Renal cortical epithelial cell (primary cell): ENCODE measurements around the gene CHKA. TPM values are rescaled to one million over a fixed set of nuclear protein-coding genes. Genes with fewer than 3 reads are reported as not detected.
"Not testable (repeated sequence)": the region's sequence is repeated elsewhere in the genome, so short reads cannot be mapped to it uniquely, and the experiment has no call there.

Source experiments
- DNase-seq: peaks from one replicate; pipeline ENCODE4 v3.0.0-alpha.2; 2011; ENCODE audit warnings: low read depth
- total RNA-seq: library from RNA; depleted of rRNA; stranded (reverse); fragments of >200 nt; gene quantifications from 2 replicates; pipeline ENCODE4 v1.2.3, GENCODE V29; 2014

The CHKA gene
- total RNA-seq, 1 donor from 2014 or later: 23.6 TPM

DNA sequence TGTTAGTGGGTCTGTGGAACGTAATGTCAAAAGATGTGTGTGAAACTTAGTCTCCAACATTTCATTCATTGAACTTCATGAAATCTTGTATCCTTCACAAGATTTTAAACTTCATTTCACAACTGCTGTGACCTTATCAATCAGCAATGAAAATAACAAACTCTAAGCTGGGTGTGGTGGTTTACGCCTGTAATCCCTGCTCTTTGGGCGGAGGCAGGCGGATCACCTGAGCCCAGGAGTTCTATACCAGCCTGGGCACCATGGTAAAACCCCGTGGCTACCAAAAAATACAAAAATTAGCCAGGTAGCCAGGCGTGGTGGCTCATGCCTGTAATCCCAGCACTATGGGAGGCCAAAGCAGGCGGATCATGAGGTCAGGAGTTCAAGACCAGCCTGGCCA is 5.1 kb downstream of the CHKA start:
- DNase-seq: no peak

DNA sequence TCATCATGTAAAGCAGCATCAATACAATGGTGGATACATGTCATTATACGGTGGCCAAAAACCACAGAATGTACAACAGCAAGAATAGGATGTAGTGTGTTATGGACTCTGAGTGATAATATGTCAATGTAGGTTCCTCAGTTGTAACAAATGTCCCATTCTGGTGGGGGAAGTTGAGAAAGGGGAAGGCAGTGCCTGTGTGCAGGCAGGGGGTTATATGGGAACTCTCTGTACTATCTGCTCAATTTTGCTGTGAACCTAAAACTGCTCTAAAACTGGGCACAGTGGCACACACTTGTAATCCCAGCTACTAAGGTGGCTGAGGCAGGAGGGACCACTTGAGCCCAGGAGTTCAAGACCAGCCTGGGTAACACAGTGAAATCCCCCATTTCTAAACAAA is 5.9 kb downstream of the CHKA start:
- DNase-seq: no peak

DNA sequence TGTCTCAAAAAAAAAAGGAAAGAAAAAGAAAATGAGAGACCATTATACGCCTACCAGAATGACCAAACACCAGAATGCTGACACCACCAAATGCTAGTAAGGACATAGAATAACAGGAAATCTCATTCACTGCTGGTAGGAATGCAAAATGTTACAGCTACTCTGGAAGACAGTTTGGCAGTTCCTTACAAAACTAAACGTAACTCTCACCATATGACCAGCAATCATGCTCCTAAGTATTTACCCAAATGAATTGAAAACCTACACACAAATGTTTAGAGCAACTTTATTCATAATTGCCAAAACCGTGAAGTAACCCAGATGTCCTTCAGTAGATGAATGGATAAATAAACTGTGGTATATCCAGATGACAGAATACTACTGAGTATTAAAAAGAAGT is 7.2 kb downstream of the CHKA start:
- DNase-seq: no peak

DNA sequence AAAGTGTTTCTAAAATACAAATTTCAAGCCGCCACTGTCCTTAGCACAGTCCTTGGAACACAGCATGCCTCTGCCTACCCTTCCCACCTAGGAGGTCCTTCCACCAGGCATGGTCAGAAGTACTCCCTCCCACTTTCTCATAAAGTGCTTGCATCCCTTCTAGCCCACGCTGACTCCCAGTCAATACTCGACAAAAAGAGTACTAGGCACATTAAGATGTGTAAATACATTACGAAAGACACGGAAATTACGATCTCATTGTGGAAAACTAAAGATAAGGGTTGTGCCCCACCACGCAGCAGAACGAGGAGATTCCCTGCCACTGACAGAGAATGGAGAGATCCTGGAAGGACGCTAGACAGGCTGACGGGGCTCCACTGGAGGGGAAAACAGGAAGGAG is 13.5 kb downstream of the CHKA start:
- DNase-seq: no peak

GRCh38 chr11:68106165-68106940 is 14.8 kb downstream of the CHKA start:
- peak; percentile 91 for DNase-seq

- peak; percentile 34 for DNase-seq
Measured at GRCh38 chr11:68099474-68100405, 21.4 kb downstream of the CHKA start.

- DNase-seq: no peak
Measured at GRCh38 chr11:68099057-68099456, 22.1 kb downstream of the CHKA start.

DNA sequence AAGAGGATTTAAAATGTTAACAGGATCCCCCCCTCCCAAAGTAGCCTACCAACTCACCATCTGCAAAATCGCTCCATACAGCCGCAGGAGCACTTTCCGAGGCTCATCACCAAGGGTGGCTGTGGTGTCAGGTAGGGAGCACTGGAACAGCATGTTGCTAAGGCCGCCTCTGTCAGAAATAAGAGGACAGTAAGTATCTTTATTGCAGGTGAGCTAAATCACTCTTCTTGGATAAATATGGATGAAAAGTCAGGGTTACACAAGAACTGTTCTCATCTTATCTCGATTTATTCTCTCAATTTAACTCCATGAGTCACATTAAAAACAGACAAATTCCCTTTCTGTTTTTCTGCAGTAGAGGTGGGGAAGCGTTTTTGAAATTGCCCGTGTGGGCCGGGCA is 24.2 kb downstream of the CHKA start:
- DNase-seq: no peak

DNA sequence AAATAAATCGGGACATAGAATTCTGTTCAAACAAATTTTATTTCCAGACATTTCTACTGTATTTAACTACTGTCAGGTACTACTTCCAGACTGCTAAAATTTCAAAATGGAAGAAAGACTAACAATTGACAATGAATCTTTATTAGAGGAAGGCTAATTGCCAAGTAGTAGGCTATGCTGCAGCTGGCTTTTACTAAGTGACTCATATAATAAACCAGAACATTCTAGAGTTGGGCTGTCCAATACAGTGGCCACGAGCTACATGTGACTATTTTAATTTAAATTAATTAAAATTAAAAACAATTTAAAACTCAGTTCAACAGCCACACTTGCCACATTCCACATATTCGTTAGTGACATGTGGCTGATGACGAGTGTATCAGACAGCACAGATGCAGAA is 27.6 kb downstream of the CHKA start:
- DNase-seq: peak; percentile 18

DNA sequence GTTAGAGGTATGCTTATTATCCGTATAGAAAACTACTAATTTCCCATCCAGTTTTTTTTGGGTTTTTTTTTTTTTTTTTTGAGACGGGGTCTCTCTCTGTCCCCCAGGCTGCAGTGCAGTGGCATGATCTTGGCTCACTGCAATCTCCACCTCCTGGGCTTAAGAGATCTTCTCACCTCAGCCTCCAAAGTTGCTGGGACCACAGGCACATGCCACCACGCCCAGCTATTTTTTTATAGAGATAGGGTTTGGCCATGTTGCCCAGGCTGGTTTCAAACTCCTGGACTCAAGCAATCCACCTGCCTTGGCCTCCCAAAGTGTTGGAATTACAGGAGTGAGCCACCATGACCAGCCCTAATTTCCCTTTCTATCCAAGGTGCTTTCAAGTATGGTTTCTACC is 28.2 kb downstream of the CHKA start:
- DNase-seq: not testable (repeated sequence)

GRCh38 chr11:68092411-68092810 is 28.8 kb downstream of the CHKA start:
- DNase-seq: no peak

GRCh38 chr11:68090706-68091105 is 30.5 kb downstream of the CHKA start:
- peak; percentile 18 for DNase-seq

- DNase-seq: no peak
Measured at GRCh38 chr11:68090287-68090686, 30.9 kb downstream of the CHKA start.

GRCh38 chr11:68089679-68090078 is 31.5 kb downstream of the CHKA start:
- no peak for DNase-seq

DNA sequence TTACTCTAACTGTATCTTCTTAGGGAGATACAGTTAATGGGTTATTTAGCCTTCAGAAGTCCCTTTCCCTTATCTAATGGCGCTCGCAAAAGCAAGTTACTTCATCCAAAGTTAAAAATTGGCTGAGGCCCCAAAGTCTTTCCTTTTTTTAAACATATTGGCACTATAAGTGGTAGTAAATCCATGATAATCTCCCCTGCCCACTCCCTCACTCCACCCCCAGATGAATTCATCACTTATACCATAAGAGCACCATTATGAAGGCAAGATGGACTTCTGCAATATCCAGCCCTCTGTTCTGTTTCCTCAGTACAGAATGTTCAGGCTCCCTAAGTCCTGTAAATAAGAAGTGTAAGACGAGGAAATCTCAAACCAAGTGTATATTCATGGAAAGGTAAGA is 37.7 kb downstream of the CHKA start:
- no peak for DNase-seq

DNA sequence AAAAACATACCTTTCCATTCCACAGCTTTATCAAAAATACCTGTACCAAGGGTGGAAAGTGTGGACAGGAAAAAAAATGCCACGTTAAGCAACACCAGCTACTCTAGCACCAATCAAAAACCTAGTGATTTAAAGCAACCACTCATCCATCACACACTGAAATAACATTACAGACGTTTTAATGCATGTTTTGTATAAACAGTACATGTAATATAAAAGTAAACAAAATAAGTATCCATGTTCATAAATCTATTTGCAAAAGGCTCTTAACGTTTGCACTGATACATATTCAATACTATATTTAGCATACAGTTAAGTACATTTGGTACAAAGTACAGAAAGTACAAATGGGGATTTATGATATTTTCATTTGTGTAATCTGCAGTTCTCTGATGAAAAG is 38.7 kb downstream of the CHKA start:
- no peak for DNase-seq

DNA sequence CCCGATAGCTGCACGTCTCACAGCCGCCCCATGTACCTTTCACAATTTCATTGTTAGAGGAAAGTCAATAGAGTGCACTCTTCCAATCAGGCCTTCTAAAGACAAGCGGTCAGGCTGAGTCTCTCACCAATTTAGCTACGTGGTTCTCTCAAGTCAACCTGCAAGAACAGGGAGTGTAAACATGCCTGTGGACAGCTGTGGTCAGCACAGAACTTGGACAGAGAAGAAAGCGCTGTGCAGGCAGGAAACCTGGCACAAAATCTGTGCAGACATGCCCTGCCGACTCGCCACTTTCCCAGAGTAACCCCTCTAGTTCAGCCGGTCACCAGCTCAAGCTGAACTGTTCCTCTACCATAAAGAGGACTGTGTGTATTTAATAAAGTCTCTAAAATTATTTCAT is 39.5 kb downstream of the CHKA start:
- peak; percentile 55 for DNase-seq

DNA sequence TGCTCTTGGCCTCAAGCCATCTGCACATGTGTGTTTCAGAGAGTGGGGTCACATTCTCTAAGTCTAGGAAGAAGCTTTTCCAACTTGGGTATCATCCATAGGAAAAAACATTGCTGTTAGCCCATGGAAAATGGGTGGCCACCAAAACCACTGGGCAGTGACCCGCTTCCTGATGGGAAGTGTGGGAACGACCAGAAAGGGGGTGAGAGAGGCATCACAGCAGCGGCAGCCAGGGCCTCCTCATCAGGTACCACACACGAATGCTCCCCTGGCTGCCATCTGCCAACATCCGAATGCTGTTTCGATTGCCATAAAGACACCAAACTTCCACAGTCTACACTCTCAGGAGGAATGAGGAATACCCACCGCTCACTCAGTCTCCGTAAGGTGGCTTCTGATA is 40.3 kb downstream of the CHKA start:
- DNase-seq: no peak

DNA sequence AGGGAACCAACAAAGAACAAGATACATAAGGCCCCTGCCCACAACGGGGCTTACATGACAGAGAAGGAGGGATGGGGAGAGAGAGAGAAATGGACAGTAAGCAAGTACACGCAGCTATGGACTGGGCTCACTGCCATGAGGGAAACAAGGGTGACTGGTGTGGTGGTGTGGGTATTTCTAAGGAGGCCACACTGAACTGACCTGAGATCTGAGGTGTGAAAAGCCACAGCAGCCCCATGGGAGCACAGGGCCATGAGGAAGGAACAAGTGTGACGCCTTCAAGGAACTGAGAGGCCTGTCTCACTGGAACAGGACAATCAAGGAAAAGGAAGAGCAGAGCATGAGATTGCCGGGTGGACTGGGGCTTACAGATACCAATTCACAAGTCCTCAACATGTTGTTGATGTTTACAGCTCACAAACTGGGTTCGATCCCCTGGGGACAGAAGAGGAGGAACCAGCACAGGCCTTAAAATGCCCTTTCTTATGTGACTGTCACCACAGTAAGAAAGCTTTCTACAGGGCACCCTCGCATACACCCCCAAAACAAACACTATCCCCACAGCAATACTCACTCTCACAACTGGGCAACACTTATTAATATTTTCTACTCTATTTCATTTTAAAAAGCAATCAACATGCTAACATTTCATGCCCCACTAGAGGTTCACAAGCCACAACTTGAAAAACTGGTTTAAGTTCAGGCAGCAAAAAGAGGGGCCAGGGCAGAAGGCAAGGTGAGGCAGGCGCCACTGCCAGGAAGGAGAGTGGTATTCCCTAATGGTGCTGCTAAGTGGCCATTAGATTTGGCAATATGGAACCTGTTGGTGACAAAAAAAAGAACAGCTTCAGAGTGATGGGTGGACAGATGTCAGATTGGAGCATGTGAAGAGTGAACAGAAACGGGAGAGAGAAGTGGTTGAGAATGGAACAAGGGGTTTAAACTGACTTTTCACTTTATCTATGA is 43.3 kb downstream of the CHKA start:
- DNase-seq: no peak

DNA sequence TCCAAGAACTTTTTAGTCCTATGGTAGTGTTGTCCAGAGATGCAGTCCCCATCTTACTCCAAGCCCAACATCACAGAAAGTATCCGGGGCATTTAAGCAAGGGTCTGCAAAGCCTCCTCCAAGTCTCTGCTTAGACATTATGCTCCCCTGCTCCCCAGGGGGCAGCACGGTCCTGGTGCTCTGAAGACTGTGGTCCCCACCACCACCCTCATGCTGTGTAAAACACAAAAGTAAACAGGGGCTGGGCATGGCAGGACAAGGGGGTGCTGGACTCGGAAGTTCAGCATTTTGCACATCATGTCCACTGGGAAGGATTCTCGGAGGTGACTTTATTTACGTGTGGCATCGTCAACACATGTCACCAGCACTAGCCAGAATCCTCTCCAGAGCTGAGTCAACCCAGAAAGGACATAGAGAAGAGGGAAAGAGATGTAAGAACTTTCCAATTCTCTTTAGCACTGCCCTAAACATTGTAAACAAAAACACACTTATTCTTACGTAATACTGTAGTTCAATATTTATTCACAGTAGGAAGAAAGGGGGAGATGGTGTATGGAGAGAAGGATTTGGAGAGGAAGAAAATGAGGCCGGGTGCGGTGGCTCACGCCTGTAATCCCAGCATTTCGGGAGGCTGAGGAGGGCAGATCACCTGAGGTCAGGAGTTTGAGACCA is 44.7 kb downstream of the CHKA start:
- no peak for DNase-seq
